ENCODE measurements around the gene RNF224. TPM values are rescaled to one million over a fixed set of nuclear protein-coding genes. Genes with fewer than 3 reads are reported as not detected.

RNF224 gene
- total RNA-seq, 2 experiments from 2014 or later: not detected

- no peaks in the 10 kb centered on the region for H3K27me3 Mint-ChIP-seq
- DNase-seq: no peak
- peaks cover 24% of the 10 kb centered on the region for H3K36me3 Mint-ChIP-seq
- H3K4me1 Mint-ChIP-seq: peaks cover 18% of the 10 kb centered on the region
- H3K9me3 Mint-ChIP-seq: no peaks in the 10 kb centered on the region
- H3K27ac Mint-ChIP-seq: no peak overlapping the region
- peak overlapping the region; percentile 25 for H3K4me3 Mint-ChIP-seq
Measured at GRCh38 chr9:137243626-137244485, 16.6 kb downstream of the RNF224 start.

- Mint-ChIP-seq H3K4me3 (no peak overlapping the region), H3K27ac (no peak overlapping the region)
Measured at GRCh38 chr9:137244486-137245449, 17.5 kb downstream of the RNF224 start.

GRCh38 chr9:137245450-137246421 is 18.4 kb downstream of the RNF224 start:
- H3K36me3 Mint-ChIP-seq: peaks cover 22% of the 10 kb centered on the region
- H3K4me3 Mint-ChIP-seq: no peak overlapping the region
- no peaks in the 10 kb centered on the region for H3K27me3 Mint-ChIP-seq
- no peak overlapping the region for H3K27ac Mint-ChIP-seq
- H3K9me3 Mint-ChIP-seq: no peaks in the 10 kb centered on the region
- peaks cover 14% of the 10 kb centered on the region for H3K4me1 Mint-ChIP-seq
- no peak for DNase-seq

More at GRCh38 chr9:137244486-137245449, 17.5 kb downstream of the RNF224 start:
- DNase-seq: no peak
- Mint-ChIP-seq H3K27me3 (no peaks in the 10 kb centered on the region), H3K4me1 (peaks cover 14% of the 10 kb centered on the region), H3K36me3 (peaks cover 22% of the 10 kb centered on the region), H3K9me3 (no peaks in the 10 kb centered on the region)

GRCh38 chr9:137247135-137247915 is 20.0 kb downstream of the RNF224 start:
- Mint-ChIP-seq H3K27ac (no peak overlapping the region), H3K4me1 (peaks cover 12% of the 10 kb centered on the region), H3K4me3 (no peak overlapping the region), H3K9me3 (no peaks in the 10 kb centered on the region), H3K27me3 (no peaks in the 10 kb centered on the region), H3K36me3 (peaks cover 14% of the 10 kb centered on the region)
- DNase-seq: no peak

GRCh38 chr9:137247916-137248175 is 20.5 kb downstream of the RNF224 start:
- H3K9me3 Mint-ChIP-seq: no peaks in the 10 kb centered on the region
- no peaks in the 10 kb centered on the region for H3K27me3 Mint-ChIP-seq
- H3K27ac Mint-ChIP-seq: no peak overlapping the region
- H3K4me3 Mint-ChIP-seq: no peak overlapping the region
- peaks cover 9% of the 10 kb centered on the region for H3K36me3 Mint-ChIP-seq
- H3K4me1 Mint-ChIP-seq: peaks cover 7% of the 10 kb centered on the region
- DNase-seq: no peak

GRCh38 chr9:137250329-137251193 is 23.3 kb downstream of the RNF224 start:
- Mint-ChIP-seq H3K9me3 (no peaks in the 10 kb centered on the region), H3K27me3 (no peaks in the 10 kb centered on the region), H3K27ac (no peak overlapping the region), H3K4me3 (no peak overlapping the region), H3K36me3 (no peaks in the 10 kb centered on the region), H3K4me1 (peaks cover 4% of the 10 kb centered on the region)
- DNase-seq: no peak

- Mint-ChIP-seq H3K9me3 (no peaks in the 10 kb centered on the region), H3K36me3 (no peaks in the 10 kb centered on the region), H3K4me3 (no peak within 1 kb of the TSS), H3K27ac (no peak within 1 kb of the TSS), H3K4me1 (peaks cover 5% of the 10 kb centered on the region), H3K27me3 (no peaks in the 10 kb centered on the region)
- DNase-seq: no peak
Measured at GRCh38 chr9:137251194-137251461, 23.8 kb downstream of the RNF224 start, which contains the start of gene STPG3. Gene STPG3 (plus strand): TSS chr9:137251286. CDS start chr9:137251287, 1 bp downstream.

GRCh38 chr9:137251490-137252268 is 24.4 kb downstream of the RNF224 start:
- Mint-ChIP-seq H3K4me1 (peaks cover 5% of the 10 kb centered on the region), H3K27me3 (no peaks in the 10 kb centered on the region), H3K4me3 (no peak overlapping the region), H3K36me3 (no peaks in the 10 kb centered on the region), H3K9me3 (no peaks in the 10 kb centered on the region), H3K27ac (no peak overlapping the region)
- DNase-seq: no peak

- no peaks in the 10 kb centered on the region for H3K36me3 Mint-ChIP-seq
Measured at GRCh38 chr9:137252555-137253506, 25.5 kb downstream of the RNF224 start.

GRCh38 chr9:137253717-137254623 is 26.7 kb downstream of the RNF224 start:
- peaks cover 7% of the 10 kb centered on the region for H3K4me1 Mint-ChIP-seq
- DNase-seq: no peak
- no peaks in the 10 kb centered on the region for H3K27me3 Mint-ChIP-seq
- no peaks in the 10 kb centered on the region for H3K9me3 Mint-ChIP-seq
- peaks cover 3% of the 10 kb centered on the region for H3K36me3 Mint-ChIP-seq
- H3K4me3 Mint-ChIP-seq: peak overlapping the region; percentile 87
- peak overlapping the region; percentile 58 for H3K27ac Mint-ChIP-seq

More at GRCh38 chr9:137252555-137253506, 25.5 kb downstream of the RNF224 start:
- Mint-ChIP-seq H3K4me3 (no peak overlapping the region), H3K27me3 (no peaks in the 10 kb centered on the region), H3K27ac (no peak overlapping the region), H3K4me1 (peaks cover 7% of the 10 kb centered on the region), H3K9me3 (no peaks in the 10 kb centered on the region)
- no peak for DNase-seq
